Placental epithelial cell (primary cell): Measurements from ENCODE around the gene GLRA2. TPM values are rescaled to one million over a fixed set of nuclear protein-coding genes. Genes with fewer than 3 reads are reported as not detected.

ENCODE experiments used
- total RNA-seq: library from RNA; depleted of rRNA; stranded (reverse); fragments of >200 nt; gene quantifications from 2 replicates; pipeline ENCODE4 v1.2.3, GENCODE V29; 2012

The GLRA2 gene
- total RNA-seq: not detected in 2 replicates

DNA sequence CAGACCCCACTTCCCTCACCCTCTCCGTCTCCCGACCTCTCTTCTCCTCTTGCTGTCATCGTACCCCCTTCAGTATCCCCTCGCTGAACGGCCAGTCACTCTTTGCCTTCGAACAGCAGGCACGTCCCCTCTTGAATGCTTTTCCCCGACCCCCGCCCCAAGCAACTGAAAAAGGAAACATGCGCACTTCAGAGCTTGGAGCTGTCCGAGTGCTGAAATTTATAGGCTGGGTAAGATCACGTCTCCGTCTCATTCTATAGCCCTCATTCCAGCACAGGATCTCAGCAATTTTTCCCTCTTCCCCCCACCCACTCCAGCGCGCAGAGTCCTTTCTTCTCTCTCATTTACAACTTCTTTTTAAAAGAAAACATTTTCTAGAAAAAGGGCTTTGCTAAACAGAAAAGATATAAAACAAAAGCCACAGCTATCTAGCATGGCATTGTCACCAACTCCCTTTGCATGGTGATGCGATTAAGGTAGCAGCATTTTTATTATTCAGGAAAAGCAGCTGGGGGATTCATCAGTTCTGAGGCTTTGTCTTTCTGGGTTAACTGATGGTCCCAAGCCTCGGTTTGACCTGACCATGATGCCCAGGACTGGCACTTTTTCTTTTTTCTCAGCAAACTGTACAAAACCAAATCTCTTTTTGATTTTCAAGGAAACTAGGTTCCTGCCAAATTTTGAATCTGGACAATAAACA lies at the start of gene GLRA2:
Gene GLRA2, plus strand, starts transcription at position 247 of the 700 bp plus-strand sequence. CDS start 522 bp downstream, outside the sequence.

